Measurements from ENCODE around the gene PCA3. TPM values are rescaled to one million over a fixed set of nuclear protein-coding genes. Genes with fewer than 3 reads are reported as not detected.

The PCA3 gene
- polyA plus RNA-seq, 1 of the 3 experiments (the other 2 are of a cell fraction) = 0.21 TPM

DNA sequence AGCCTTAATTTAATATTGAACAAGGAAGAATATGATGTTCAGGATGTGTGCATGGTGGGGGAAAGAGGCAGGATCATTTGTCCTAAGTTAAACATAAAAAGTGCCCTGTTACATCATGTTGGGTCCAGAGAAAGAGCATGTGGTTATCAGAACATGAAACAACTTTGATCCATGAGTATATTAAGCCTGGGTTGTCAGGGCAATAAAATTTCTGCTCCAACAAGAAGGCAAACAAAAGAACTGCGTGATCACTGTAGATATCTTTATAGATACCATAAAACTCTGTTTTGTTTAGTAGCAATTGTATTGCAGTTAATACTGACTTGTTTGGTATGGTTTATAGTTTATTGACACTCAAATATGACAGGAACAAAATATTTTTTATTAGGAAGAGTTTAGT, 35.2 kb downstream of the PCA3 start:
- H3F3A ChIP-seq (replicated peaks; ENCODE audit: insufficient read depth) = no peaks in the 10 kb centered on the region
- peaks cover 45% of the 10 kb centered on the region for H3K27me3 ChIP-seq (ENCODE audit: insufficient read depth)
- no peak overlapping the region for H2AFZ ChIP-seq (ENCODE audit: low read depth)
- ChIA-PET POLR2A (no interaction called here), CTCF (no interaction called here)
- no peaks in the 10 kb centered on the region for H4K20me1 ChIP-seq (ENCODE audit: insufficient read depth)
- no peak for DNase-seq
- no peak overlapping the region for H3K9ac ChIP-seq
- no peaks in the 10 kb centered on the region for H3K9me2 ChIP-seq
- H3K79me2 ChIP-seq (ENCODE audit: insufficient read depth) = no peaks in the 10 kb centered on the region
- no peak overlapping the region for H3K27ac ChIP-seq (ENCODE audit: low read depth in 2 of 2, low read length in 1 of 2)
- no peak overlapping the region for H3K4me2 ChIP-seq
- H3K9me3 ChIP-seq = no peaks in the 10 kb centered on the region
- H3K36me3 ChIP-seq (replicated peaks in 1 of 2; ENCODE audit: control insufficient read depth in 1 of 2, insufficient read depth in 2 of 2, low read length in 1 of 2) = no peaks in the 10 kb centered on the region
- TF ChIP-seq YY1 (IDR thresholded peaks at IDR 0.05; ENCODE audit: low read depth) (no peak), EZH2phosphoT487 (IDR thresholded peaks at IDR 0.05; ENCODE audit: borderline replicate concordance, low read depth) (no peak), GABPA (IDR thresholded peaks at IDR 0.05; ENCODE audit: low read depth) (no peak), NRF1 (IDR thresholded peaks at IDR 0.05; ENCODE audit: low read depth, low read length) (no peak), POLR2AphosphoS5 (IDR thresholded peaks at IDR 0.05; ENCODE audit: low read depth, low read length) (no peak), SIN3A (IDR thresholded peaks at IDR 0.05; ENCODE audit: borderline replicate concordance, low read depth, low read length) (no peak), RXRA (IDR thresholded peaks at IDR 0.05; ENCODE audit: borderline replicate concordance, low read depth) (no peak), TAF1 (IDR thresholded peaks at IDR 0.05; ENCODE audit: borderline replicate concordance, low read depth, low read length) (no peak), FOXM1 (IDR thresholded peaks at IDR 0.05; ENCODE audit: low read depth) (no peak), MEF2A (IDR thresholded peaks at IDR 0.05; ENCODE audit: borderline replicate concordance, low read depth) (no peak), RCOR1 (IDR thresholded peaks at IDR 0.05; ENCODE audit: low read length) (no peak), FOXJ3 (CRISPR knock-in tag; IDR thresholded peaks at IDR 0.05) (no peak), FOSL2 (IDR thresholded peaks at IDR 0.05; ENCODE audit: borderline replicate concordance, low read depth) (no peak), NFIC (IDR thresholded peaks at IDR 0.05; ENCODE audit: borderline replicate concordance) (no peak)
- TF ChIP-seq, protein P1, sequence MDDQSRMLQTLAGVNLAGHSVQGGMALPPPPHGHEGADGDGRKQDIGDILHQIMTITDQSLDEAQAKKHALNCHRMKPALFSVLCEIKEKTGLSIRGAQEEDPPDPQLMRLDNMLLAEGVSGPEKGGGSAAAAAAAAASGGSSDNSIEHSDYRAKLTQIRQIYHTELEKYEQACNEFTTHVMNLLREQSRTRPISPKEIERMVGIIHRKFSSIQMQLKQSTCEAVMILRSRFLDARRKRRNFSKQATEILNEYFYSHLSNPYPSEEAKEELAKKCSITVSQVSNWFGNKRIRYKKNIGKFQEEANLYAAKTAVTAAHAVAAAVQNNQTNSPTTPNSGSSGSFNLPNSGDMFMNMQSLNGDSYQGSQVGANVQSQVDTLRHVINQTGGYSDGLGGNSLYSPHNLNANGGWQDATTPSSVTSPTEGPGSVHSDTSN (IDR thresholded peaks at IDR 0.05) = no peak
- TF ChIP-seq, protein P2, sequence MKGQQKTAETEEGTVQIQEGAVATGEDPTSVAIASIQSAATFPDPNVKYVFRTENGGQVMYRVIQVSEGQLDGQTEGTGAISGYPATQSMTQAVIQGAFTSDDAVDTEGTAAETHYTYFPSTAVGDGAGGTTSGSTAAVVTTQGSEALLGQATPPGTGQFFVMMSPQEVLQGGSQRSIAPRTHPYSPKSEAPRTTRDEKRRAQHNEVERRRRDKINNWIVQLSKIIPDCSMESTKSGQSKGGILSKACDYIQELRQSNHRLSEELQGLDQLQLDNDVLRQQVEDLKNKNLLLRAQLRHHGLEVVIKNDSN (IDR thresholded peaks at IDR 0.05; ENCODE audit: borderline replicate concordance, low read depth) = no peak
- TF ChIP-seq, protein P3, sequence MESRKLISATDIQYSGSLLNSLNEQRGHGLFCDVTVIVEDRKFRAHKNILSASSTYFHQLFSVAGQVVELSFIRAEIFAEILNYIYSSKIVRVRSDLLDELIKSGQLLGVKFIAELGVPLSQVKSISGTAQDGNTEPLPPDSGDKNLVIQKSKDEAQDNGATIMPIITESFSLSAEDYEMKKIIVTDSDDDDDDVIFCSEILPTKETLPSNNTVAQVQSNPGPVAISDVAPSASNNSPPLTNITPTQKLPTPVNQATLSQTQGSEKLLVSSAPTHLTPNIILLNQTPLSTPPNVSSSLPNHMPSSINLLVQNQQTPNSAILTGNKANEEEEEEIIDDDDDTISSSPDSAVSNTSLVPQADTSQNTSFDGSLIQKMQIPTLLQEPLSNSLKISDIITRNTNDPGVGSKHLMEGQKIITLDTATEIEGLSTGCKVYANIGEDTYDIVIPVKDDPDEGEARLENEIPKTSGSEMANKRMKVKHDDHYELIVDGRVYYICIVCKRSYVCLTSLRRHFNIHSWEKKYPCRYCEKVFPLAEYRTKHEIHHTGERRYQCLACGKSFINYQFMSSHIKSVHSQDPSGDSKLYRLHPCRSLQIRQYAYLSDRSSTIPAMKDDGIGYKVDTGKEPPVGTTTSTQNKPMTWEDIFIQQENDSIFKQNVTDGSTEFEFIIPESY (IDR thresholded peaks at IDR 0.05; ENCODE audit: borderline replicate concordance, low read depth) = no peak
- TF ChIP-seq, protein P4, sequence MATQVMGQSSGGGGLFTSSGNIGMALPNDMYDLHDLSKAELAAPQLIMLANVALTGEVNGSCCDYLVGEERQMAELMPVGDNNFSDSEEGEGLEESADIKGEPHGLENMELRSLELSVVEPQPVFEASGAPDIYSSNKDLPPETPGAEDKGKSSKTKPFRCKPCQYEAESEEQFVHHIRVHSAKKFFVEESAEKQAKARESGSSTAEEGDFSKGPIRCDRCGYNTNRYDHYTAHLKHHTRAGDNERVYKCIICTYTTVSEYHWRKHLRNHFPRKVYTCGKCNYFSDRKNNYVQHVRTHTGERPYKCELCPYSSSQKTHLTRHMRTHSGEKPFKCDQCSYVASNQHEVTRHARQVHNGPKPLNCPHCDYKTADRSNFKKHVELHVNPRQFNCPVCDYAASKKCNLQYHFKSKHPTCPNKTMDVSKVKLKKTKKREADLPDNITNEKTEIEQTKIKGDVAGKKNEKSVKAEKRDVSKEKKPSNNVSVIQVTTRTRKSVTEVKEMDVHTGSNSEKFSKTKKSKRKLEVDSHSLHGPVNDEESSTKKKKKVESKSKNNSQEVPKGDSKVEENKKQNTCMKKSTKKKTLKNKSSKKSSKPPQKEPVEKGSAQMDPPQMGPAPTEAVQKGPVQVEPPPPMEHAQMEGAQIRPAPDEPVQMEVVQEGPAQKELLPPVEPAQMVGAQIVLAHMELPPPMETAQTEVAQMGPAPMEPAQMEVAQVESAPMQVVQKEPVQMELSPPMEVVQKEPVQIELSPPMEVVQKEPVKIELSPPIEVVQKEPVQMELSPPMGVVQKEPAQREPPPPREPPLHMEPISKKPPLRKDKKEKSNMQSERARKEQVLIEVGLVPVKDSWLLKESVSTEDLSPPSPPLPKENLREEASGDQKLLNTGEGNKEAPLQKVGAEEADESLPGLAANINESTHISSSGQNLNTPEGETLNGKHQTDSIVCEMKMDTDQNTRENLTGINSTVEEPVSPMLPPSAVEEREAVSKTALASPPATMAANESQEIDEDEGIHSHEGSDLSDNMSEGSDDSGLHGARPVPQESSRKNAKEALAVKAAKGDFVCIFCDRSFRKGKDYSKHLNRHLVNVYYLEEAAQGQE (IDR thresholded peaks at IDR 0.05; ENCODE audit: low read depth, low read length) = no peak
- H3K4me3 ChIP-seq (ENCODE audit: low read depth in 2 of 2, low read length in 1 of 2) = no peak overlapping the region
- WGBS (ENCODE audit: low lambda C conversion rate) = 7% methylated on average over 1 of the region's 1 CpG
- H3K4me1 ChIP-seq (ENCODE audit: control insufficient read depth in 1 of 2, insufficient read depth in 2 of 2, low read depth in 1 of 2, low read length in 1 of 2) = no peaks in the 10 kb centered on the region

All from SK-N-SH (cell line).